RPMI7951 (cell line): ENCODE data around the gene NPRL2. TPM values are rescaled to one million over a fixed set of nuclear protein-coding genes. Genes with fewer than 3 reads are reported as not detected.

Experiments used
- DNase-seq: peaks from one replicate; pipeline ENCODE4 v3.0.0-alpha.2; 2012; ENCODE audit warnings: low read depth
- total RNA-seq: library from RNA; depleted of rRNA; stranded (reverse); fragments of >200 nt; shearing (Covaris generic); gene quantifications from 2 replicates; pipeline ENCODE4 v1.2.3, GENCODE V29; 2014

The NPRL2 gene
- total RNA-seq, 1 experiment from 2014 or later = 35.7 TPM

- no peak for DNase-seq
These were observed 22.8 kb upstream of the NPRL2 start for GRCh38 chr3:50373146-50374051.

GRCh38 chr3:50372349-50372748 is 21.8 kb upstream of the NPRL2 start:
- DNase-seq = no peak

- DNase-seq = no peak
These were observed 20.6 kb upstream of the NPRL2 start for GRCh38 chr3:50371133-50371685.

- DNase-seq = no peak
These were observed 20.0 kb upstream of the NPRL2 start for GRCh38 chr3:50370594-50370993.

- DNase-seq = no peak
These were observed 18.6 kb upstream of the NPRL2 start for GRCh38 chr3:50369012-50369670.

GRCh38 chr3:50365842-50366220 is 15.3 kb upstream of the NPRL2 start:
- no peak for DNase-seq

- DNase-seq = peak; percentile 56
These were observed 14.7 kb upstream of the NPRL2 start for GRCh38 chr3:50365080-50365841.

GRCh38 chr3:50364573-50365079 is 14.1 kb upstream of the NPRL2 start:
- DNase-seq = peak; percentile 18

GRCh38 chr3:50359760-50360110 is 9.2 kb upstream of the NPRL2 start:
- DNase-seq = no peak

- DNase-seq = peak; percentile 99
These were observed 8.6 kb upstream of the NPRL2 start, which contains the start of gene TMEM115 for GRCh38 chr3:50358911-50359759. TSS of gene TMEM115 (minus strand) at chr3:50359521. CDS start at chr3:50359063, 458 bp downstream.

GRCh38 chr3:50358355-50358910 is 7.9 kb upstream of the NPRL2 start:
- no peak for DNase-seq

- no peak for DNase-seq
These were observed 6.9 kb upstream of the NPRL2 start for GRCh38 chr3:50357481-50357880.

GRCh38 chr3:50356553-50356952 is 6.0 kb upstream of the NPRL2 start:
- peak; percentile 44 for DNase-seq

GRCh38 chr3:50355829-50356552 is 5.4 kb upstream of the NPRL2 start:
- DNase-seq = no peak

- DNase-seq = no peak
These were observed 4.3 kb upstream of the NPRL2 start for GRCh38 chr3:50354850-50355249.

- DNase-seq = no peak
These were observed 3.7 kb upstream of the NPRL2 start for GRCh38 chr3:50354186-50354764.

GRCh38 chr3:50353245-50354004 is 2.9 kb upstream of the NPRL2 start:
- DNase-seq = no peak

GRCh38 chr3:50352781-50353180 is 2.2 kb upstream of the NPRL2 start:
- DNase-seq = peak; percentile 35

- no peak for DNase-seq
These were observed 735 bp upstream of the NPRL2 start for GRCh38 chr3:50351323-50351697.
